Activated CD4-positive, alpha-beta T cell treated with anti-CD3 and anti-CD28 coated beads for 24 hours (primary cell): ENCODE measurements around the gene HDHD2.
"Not testable (repeated sequence)": the region's sequence is repeated elsewhere in the genome, so short reads cannot be mapped to it uniquely, and the experiment has no call there.

Source experiments
- DNase-seq, 2 donors: peaks; one replicate each; pipeline ENCODE4 v3.0.0-alpha.2; 2020; ENCODE audit warnings: low read depth in 2 of 2

The HDHD2 gene

GRCh38 chr18:47150029-47150823, at the start of gene HDHD2:
HDHD2 (minus strand) TSS chr18:47150500; CDS start chr18:47136439, 14,061 bp downstream.
- peak; percentile 74 to 76 for DNase-seq

- DNase-seq, result not testable (repeated sequence)
Observed at GRCh38 chr18:47195961-47196360, 45.7 kb upstream of the HDHD2 start.

GRCh38 chr18:47191961-47192360, 41.7 kb upstream of the HDHD2 start:
- DNase-seq, result no peak

- DNase-seq, result no peak
Observed at GRCh38 chr18:47187721-47188120, 37.4 kb upstream of the HDHD2 start.

- no peak for DNase-seq
Observed at GRCh38 chr18:47184419-47185050, 34.2 kb upstream of the HDHD2 start.

GRCh38 chr18:47182156-47182555, 31.9 kb upstream of the HDHD2 start:
- not testable (repeated sequence) for DNase-seq

GRCh38 chr18:47180765-47181164, 30.5 kb upstream of the HDHD2 start:
- no peak for DNase-seq

- no peak for DNase-seq
Observed at GRCh38 chr18:47179520-47179919, 29.2 kb upstream of the HDHD2 start.

- DNase-seq, result peak; percentile 86 to 90
Observed at GRCh38 chr18:47175898-47176575, 25.7 kb upstream of the HDHD2 start, which contains the start of gene IER3IP1. IER3IP1 (minus strand) TSS chr18:47176364; CDS start chr18:47176277, 87 bp downstream.

GRCh38 chr18:47175283-47175897, 25.1 kb upstream of the HDHD2 start:
- DNase-seq, result no peak

GRCh38 chr18:47174545-47175116, 24.3 kb upstream of the HDHD2 start:
- DNase-seq, result no peak

- DNase-seq, result no peak
Observed at GRCh38 chr18:47172476-47172875, 22.2 kb upstream of the HDHD2 start.

- no peak for DNase-seq
Observed at GRCh38 chr18:47168913-47169312, 18.6 kb upstream of the HDHD2 start.

- no peak for DNase-seq
Observed at GRCh38 chr18:47168509-47168908, 18.2 kb upstream of the HDHD2 start.

GRCh38 chr18:47166294-47166693, 16.0 kb upstream of the HDHD2 start:
- no peak for DNase-seq

GRCh38 chr18:47163241-47163640, 12.9 kb upstream of the HDHD2 start:
- DNase-seq, result no peak

- DNase-seq, result no peak
Observed at GRCh38 chr18:47160256-47160655, 10.0 kb upstream of the HDHD2 start.

GRCh38 chr18:47158404-47158803, 8.1 kb upstream of the HDHD2 start:
- not testable (repeated sequence) for DNase-seq

- DNase-seq, result no peak
Observed at GRCh38 chr18:47151439-47151838, 1.1 kb upstream of the HDHD2 start.

- no peak for DNase-seq
Observed at GRCh38 chr18:47150824-47151366, 595 bp upstream of the HDHD2 start.

- DNase-seq, result no peak
Observed at GRCh38 chr18:47149457-47150028, 757 bp downstream of the HDHD2 start.
